Stimulated activated CD8-positive, alpha-beta memory T cell treated with anti-CD3 and anti-CD28 coated beads, Interleukin-15, amount 100 ng/mL, for 1 hour (primary cell): ENCODE data around the gene AMIGO1.

ENCODE experiments used
- DNase-seq: peaks from one replicate; pipeline ENCODE4 v3.0.0-alpha.2; 2020; ENCODE audit warnings: low read depth

AMIGO1 gene

GRCh38 chr1:109532365-109533136, 23.0 kb upstream of the AMIGO1 start:
- DNase-seq, result peak; percentile 89

GRCh38 chr1:109531826-109532364, 22.4 kb upstream of the AMIGO1 start:
- no peak for DNase-seq

GRCh38 chr1:109531380-109531779, 21.9 kb upstream of the AMIGO1 start:
- DNase-seq, result no peak

DNA sequence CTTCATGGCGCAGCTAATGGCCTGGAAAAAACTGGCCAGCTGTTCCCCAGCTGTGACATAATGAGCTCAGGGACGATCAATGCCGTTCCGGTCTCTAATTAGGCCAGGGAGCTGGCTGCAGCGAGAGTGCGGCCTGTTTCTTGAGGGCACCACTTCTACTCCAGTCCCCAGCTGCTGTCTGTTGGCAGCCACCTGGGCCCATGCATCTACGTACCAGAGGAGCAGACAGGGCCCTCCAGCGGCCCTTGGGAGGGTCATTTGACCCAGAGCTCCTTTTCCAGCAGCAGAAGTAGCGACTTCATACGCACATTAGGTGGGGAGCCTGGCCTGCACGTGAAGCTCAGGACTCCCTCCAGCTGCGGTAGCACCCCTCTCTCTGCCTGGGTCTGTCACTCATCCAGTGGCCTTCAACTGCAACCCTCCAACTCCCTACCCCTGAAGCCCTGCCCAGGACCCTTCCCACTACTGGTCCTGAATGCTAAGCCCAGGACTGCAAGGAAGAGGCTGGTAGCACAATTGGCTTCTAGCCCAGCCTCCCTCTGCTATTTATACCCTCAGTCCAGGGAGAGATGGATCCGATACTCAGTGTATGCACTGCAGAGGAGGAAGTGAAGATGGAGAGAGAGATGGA, 21.0 kb upstream of the AMIGO1 start:
- DNase-seq, result no peak

DNA sequence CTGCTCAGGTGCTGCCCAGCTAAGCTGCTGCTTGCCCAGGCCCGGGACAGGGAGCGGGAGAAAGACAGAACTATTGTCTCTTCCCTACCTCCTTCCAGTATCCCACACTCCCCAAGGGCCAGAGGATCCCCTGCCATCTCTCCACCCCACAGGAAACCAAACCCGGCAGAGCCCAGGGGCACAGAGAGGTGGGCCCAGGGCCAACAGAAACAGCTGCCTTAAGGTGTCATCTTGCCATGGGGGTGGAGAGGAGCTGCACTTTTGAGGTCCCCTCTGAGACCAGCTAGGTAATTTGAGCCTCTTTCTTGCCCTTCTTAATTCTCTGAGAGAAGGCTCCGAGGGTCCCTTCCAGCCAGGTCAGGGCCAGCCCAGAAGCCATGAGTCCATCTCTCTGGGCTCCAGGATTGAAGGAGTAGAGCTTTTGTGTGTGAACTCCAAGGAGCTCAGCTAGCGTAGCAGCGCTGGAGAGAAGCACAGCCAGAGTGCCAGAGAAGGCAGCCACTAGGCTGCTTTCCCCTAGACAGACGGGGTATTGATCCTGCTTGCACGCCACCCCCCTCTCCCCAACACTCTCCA, 20.4 kb upstream of the AMIGO1 start:
- no peak for DNase-seq

- DNase-seq, result no peak
Measured at GRCh38 chr1:109528712-109529111, 19.2 kb upstream of the AMIGO1 start.

DNA sequence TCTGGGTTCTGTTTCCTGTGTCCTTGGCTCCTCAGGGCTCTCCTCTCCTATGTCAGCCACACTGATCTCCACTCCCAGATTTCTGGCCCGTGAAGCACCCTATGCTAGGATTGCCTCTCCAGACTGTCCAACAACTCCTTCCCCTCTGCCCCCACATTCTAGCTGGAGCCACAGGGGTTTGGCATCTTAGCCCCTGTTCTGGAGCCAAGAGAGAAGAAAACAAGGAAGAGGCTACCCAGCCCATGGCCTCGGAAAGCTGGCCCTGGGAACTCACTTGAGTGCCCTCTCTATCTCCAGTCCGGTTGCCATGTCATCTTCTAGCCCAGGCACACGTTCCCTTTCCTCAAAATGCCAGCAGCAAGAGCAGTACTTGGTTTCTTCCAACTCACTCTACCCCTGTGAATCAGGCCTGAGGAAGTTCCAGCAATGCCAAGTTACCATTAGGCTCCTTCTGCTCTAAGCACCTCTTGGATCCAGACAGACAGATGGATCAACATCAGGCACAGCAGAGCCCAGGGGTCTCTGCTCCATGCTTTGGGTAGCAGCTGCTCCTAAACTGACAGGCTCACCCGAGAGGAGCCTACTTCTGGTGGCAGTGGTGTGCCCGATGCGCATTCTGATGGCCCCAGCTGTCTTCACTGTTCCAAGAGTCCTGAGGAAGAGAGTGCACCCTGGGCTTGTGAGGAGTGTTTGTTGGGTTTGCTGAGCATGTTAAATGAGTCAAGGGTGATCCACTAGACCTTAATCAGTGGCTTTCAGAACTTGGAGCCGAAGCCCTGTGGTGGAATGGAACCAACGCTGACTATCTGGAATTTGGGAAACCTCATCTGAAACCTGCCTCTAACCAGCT, 18.5 kb upstream of the AMIGO1 start:
- DNase-seq, result no peak

- no peak for DNase-seq
Measured at GRCh38 chr1:109527098-109527811, 17.7 kb upstream of the AMIGO1 start.

DNA sequence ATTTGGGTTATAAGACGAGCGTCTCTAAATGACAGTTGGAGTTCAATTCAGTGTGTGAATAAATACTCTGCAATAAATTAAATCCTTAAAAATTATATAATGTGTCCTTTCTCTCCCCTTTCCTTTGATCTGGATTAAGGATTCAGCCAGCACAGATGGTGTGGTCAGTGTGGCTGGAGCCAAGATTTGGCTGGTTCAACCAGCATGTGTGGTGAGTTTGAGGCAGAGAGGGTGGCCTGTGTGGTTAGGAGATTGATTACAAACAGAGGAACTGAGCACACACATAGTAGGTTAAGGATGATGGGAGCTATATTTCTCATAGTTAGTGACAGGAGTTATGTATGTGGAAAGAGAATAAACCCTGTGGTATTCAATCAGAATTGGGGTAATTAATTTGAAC, 14.2 kb upstream of the AMIGO1 start:
- no peak for DNase-seq

- DNase-seq, result no peak
Measured at GRCh38 chr1:109522026-109522425, 12.5 kb upstream of the AMIGO1 start.

DNA sequence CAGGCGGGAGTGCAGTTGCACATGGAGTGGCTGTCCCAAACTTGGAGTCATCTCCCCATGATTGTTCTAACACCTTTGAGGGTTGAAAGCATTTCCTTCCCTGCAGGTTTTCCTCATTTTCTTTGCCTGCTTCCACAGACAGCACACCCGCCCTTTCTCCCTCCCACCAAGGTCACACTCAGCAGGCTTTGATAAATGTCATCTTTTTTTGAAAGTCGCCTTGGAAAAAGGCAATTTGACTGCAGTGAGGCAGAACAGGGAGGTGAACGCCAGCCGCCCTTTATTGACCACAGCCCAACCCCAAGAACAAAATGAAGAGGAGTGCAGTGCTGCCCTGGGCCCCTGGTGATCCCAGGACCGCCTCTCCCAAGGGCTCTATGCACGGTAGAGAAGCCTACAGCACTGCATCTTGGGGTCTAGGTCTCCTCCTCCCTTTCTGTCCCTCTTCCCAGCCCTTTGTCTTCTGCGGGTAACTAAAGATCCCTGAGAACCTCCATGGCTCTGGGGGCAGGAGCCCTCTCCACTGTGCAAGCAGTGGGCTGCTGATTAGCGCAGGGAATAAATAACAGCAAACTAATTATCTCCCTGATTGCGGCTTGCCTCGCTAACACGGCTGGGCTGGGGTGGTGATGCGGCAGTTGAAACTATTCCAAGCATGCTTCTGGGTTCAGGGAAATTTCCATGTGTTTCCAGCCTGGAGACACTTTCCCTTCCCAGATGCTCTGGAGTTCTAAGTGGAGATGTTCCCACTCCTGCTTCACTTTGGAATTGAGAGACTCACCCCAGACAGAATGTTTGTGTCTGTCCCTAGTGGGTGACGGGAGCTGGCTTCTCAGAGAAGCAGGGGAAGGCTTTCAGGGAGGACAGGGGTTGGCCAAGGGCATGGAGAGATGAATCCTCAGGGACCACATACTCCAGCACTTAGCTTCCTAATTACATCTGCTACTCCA, 11.8 kb upstream of the AMIGO1 start:
- DNase-seq, result no peak

DNA sequence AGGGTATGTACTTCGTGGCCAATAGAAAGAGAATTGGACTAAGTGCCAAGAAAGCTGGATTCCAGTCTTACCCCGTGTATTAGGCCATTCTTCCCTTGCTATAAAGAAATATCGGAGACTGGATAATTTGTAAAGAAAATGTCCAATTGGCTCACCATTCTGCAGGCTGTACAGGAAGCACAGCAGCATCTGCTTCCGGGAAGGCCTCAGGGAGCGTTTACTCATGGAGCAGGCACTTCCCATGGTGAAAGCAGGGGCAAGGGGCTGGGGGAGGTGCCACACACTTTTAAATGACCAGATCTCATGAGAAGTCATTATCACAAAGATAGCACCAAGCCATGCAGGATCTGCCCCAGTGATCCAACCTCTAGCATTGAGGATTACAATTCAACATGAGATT, 7.8 kb upstream of the AMIGO1 start:
- DNase-seq, result no peak

DNA sequence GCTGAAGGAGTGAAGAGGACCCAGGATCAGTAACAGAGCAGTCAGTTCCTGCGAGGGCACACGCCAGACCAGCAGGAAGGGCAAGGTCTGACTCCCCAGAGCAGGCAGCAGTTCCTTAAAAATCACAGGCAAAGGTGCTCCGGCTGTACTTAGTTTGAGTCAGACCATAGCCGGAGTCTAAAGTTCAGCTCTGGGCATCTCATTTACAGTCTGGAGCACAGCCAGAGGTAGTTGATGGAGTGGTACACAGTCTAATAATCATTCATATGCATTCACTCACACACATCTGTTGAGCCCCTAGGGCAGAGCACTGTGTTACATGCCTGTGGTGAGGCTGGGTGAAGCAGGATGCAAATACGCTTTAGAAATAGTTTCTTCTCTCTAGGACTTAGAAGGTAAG, 7.3 kb upstream of the AMIGO1 start:
- no peak for DNase-seq

DNA sequence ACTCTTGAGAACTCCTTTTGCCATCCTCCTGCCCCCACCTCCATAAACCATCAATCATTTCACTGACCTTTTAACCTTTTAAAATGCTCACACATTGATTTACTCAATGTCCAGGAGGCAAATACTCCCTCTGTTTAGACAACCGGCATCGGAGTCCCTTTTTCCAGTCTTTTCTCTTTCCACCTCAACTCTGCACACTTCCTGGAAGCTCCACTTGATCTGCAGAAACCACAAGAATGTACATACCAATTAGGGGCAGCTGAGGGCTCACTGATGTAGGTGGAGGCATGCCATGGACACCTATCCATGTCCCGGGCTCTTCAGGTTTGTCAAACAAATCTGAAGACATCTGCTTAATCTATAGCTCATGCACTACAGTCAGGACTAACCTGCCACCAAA, 5.3 kb upstream of the AMIGO1 start:
- no peak for DNase-seq

GRCh38 chr1:109513110-109513710, 3.7 kb upstream of the AMIGO1 start:
- DNase-seq, result no peak

GRCh38 chr1:109508873-109509175, 703 bp downstream of the AMIGO1 start:
- DNase-seq, result no peak

DNA sequence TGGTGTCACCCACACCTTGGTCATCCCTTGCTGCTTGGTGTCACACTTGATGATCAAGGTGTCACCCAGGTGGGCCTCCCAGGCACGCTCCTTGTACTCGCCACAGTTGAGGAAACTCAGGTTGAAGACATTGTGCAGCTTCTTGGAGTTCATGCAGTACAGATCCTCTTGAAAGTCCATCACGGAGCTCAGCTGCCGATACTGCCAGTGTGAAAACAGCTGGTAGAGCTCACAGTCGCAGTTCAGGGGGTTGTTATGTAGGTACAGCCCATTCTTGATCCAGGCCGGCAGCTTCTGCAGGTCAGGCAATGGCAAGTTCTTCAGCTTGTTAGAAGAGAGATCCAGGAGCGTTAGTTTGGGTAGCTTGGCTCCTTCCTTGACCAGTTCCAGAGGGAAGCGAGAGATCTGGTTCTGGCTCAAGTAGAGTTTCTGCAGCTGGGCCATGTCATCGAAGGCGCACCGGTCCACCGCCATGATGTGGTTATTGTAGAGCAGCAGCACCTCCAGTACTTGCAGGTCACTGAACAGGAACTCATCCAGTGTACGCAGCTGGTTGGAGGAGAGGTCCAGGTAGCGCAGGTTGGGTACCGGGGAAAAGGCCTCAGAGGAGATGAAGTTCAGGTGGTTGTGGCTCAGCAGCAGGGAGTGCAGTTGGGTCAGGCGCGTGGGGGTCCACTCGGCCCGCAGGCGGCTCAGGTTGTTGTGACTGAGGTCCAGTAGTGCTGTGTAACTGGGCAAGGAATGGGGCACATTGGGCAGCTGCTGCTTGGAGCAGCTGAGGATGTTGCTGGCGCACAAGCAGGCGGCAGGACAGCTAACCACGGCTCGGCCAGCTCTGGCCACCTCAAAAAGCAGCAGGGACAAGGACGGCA, 1.3 kb downstream of the AMIGO1 start:
- no peak for DNase-seq

DNA sequence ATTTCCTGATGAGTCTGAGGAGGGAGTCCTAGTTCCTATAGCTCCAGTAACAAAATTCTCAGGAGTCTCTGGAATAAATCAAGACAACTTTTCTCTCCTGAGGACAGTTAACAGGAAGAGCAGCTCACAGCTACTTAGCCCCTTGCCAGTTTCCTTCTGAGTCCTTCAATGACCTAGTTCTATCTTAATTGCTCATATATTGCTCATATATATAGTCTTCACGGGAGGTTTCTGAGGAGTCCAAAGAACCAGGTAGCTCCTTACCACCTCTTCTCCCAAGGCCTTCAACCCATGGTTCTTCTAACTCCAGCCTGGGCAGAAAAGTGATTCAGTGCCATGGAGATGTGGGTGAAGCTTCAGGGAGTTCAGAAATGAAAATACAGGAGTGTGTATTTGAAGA, 4.6 kb downstream of the AMIGO1 start:
- DNase-seq, result no peak

DNA sequence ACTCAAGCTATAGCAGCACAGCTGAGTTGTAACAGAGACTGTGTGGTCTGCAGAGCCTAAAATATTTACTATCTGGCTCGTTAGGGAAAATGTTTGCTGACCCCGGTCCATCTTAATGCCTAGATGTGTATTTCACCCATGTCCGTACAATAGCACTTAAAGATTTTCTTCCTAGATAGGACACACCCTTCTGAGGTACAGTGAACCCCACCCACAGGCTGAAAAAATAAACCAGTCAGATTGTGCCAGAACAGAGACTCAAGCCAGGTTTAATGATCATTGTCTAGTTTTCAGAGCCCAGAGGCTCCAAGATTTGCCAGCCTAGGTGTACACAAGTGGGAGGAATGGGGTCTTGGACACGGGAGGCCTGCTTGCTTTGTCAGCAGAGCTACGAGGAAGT, 5.6 kb downstream of the AMIGO1 start:
- DNase-seq, result no peak
